H1 (cell line): ENCODE results near the gene CDH11. TPM values are rescaled to one million over a fixed set of nuclear protein-coding genes. Genes with fewer than 3 reads are reported as not detected.

Experiments used
- CTCF ChIA-PET: fragments of 300-600 bp; sonication (Branson Sonifier 250); formaldehyde crosslinking; loops from one replicate; lab custom pipeline; 2021; ENCODE audit not compliant: partially characterized antibody; lab: Charles Lee
- POLR2A ChIA-PET: fragments of 300-600 bp; sonication (Branson Sonifier 250); formaldehyde crosslinking; loops from one replicate; lab custom pipeline; 2021; ENCODE audit warnings: inconsistent platforms; ENCODE audit not compliant: partially characterized antibody; lab: Charles Lee
- DNase-seq, 2 experiments: peaks; one replicate each; pipeline versions ENCODE4 v3.0.0 to v3.0.0-alpha.2; 2010 to 2022; ENCODE audit warnings: low spot score in 2 of 2, low read depth in 1 of 2, mixed read lengths in 1 of 2
- FAIRE-seq: peaks from 2 replicates; lab custom pipeline; 2011; peaks lifted over from hg19 to GRCh38; lab: Jason Lieb, UNC
- H2AFZ ChIP-seq: 2 replicates; pipeline ENCODE4 v1.8.1; 2012; ENCODE audit warnings: low read length, inconsistent platforms
- H2AK5ac ChIP-seq: 2 replicates; pipeline ENCODE4 v1.6.1; 2013; ENCODE audit warnings: low read depth, low read length
- H2BK120ac ChIP-seq: replicated peaks from 2 replicates; pipeline ENCODE3; 2013; ENCODE audit warnings: low read depth, low read length, inconsistent platforms
- H2BK12ac ChIP-seq: 2 replicates; pipeline ENCODE4 v1.6.1; 2013; ENCODE audit warnings: low read depth, low read length
- H2BK15ac ChIP-seq: 2 replicates; pipeline ENCODE4 v1.6.1; 2013; ENCODE audit warnings: low read length
- H2BK20ac ChIP-seq: 2 replicates; pipeline ENCODE4 v1.6.1; 2013; ENCODE audit warnings: low read length
- H2BK5ac ChIP-seq: 2 replicates; pipeline ENCODE4 v1.6.1; 2013; ENCODE audit warnings: low read depth, low read length
- H3K14ac ChIP-seq: 2 replicates; pipeline ENCODE4 v1.6.1; 2013; ENCODE audit warnings: inconsistent platforms; ENCODE audit not compliant: insufficient read length
- H3K18ac ChIP-seq: 2 replicates; pipeline ENCODE4 v1.6.1; 2013; ENCODE audit warnings: low read length; ENCODE audit errors: extremely low read depth
- H3K23ac ChIP-seq: 2 replicates; pipeline ENCODE4 v1.6.1; 2013; ENCODE audit warnings: inconsistent platforms; ENCODE audit not compliant: insufficient read length
- H3K23me2 ChIP-seq: 2 replicates; pipeline ENCODE4 v1.6.1; 2013; ENCODE audit warnings: low read depth, low read length
- H3K27ac ChIP-seq: 2 replicates; pipeline ENCODE4 v1.6.1; 2011; ENCODE audit warnings: low read depth, low read length, inconsistent platforms
- H3K27me3 ChIP-seq, 4 experiments: replicated peaks in 1 of 4; 1 replicate in 1 of 4; 2 replicates in 3 of 4; pipeline versions ENCODE4 v1.6.1 to v1.8.1; 2011 to 2013; ENCODE audit warnings: low read length in 3 of 4, mild to moderate bottlenecking in 3 of 4, inconsistent platforms in 2 of 4, mixed read lengths in 2 of 4, moderate library complexity in 1 of 4; ENCODE audit not compliant: control insufficient read depth in 3 of 4, insufficient read depth in 3 of 4; ENCODE audit errors: extremely low read depth in 1 of 4
- H3K36me3 ChIP-seq, 4 experiments: 2 replicates each; pipeline versions ENCODE4 v1.6.1 to v1.8.1; 2011 to 2013; ENCODE audit warnings: mild to moderate bottlenecking in 4 of 4, low read length in 3 of 4, moderate library complexity in 2 of 4, control low read depth in 1 of 4, inconsistent platforms in 1 of 4; ENCODE audit not compliant: insufficient read depth in 4 of 4, control insufficient read depth in 2 of 4
- H3K4ac ChIP-seq: replicated peaks from 2 replicates; pipeline ENCODE3; 2013; ENCODE audit warnings: low read length, low read depth, mixed read lengths, inconsistent platforms; ENCODE audit not compliant: insufficient read length
- H3K4me1 ChIP-seq, 4 experiments: replicated peaks in 1 of 4; 1 replicate in 1 of 4; 2 replicates in 3 of 4; pipeline versions ENCODE4 v1.6.1 to v1.8.1; 2011 to 2013; ENCODE audit warnings: low read length in 3 of 4, inconsistent platforms in 2 of 4, mixed read lengths in 1 of 4; ENCODE audit not compliant: insufficient read depth in 4 of 4, control insufficient read depth in 3 of 4
- H3K4me2 ChIP-seq, 2 experiments: 2 replicates each; pipeline versions ENCODE4 v1.6.1 to v1.8.1; 2011 to 2013; ENCODE audit warnings: low read depth in 2 of 2, low read length in 2 of 2, control low read depth in 1 of 2, inconsistent platforms in 1 of 2, mild to moderate bottlenecking in 1 of 2; ENCODE audit not compliant: insufficient read depth in 1 of 2
- H3K4me3 ChIP-seq, 4 experiments: fragments of 200-600, 300-600 bp in 1 of 4; sonication (generic), shearing (Covaris generic), sonication (Bioruptor Twin) in 1 of 4; 2 replicates each; pipeline versions ENCODE4 v1.5.1 to v1.8.1; 2011 to 2016; ENCODE audit warnings: low read length in 4 of 4, low read depth in 3 of 4, control low read depth in 2 of 4, inconsistent platforms in 2 of 4, mild to moderate bottlenecking in 2 of 4, mixed read lengths in 1 of 4, moderate library complexity in 1 of 4; ENCODE audit not compliant: insufficient read depth in 2 of 4; ENCODE audit errors: extremely low read depth in 1 of 4
- H3K56ac ChIP-seq: replicated peaks from 2 replicates; pipeline ENCODE3; 2013; ENCODE audit warnings: low read depth, mild to moderate bottlenecking, mixed read lengths, low read length, inconsistent platforms; ENCODE audit not compliant: insufficient read length
- H3K79me1 ChIP-seq: 2 replicates; pipeline ENCODE4 v1.6.1; 2013; ENCODE audit warnings: low read depth, low read length, control low read depth
- H3K79me2 ChIP-seq, 2 experiments: 2 replicates each; pipeline versions ENCODE4 v1.6.1 to v1.8.1; 2012 to 2013; ENCODE audit warnings: low read length in 2 of 2, mild to moderate bottlenecking in 2 of 2, inconsistent platforms in 1 of 2; ENCODE audit not compliant: insufficient read depth in 2 of 2, control insufficient read depth in 1 of 2
- H3K9ac ChIP-seq, 4 experiments: replicated peaks in 1 of 4; 1 replicate in 1 of 4; 2 replicates in 3 of 4; pipeline versions ENCODE4 v1.6.1 to v1.8.1; 2011 to 2013; ENCODE audit warnings: low read depth in 3 of 4, low read length in 3 of 4, control low read depth in 2 of 4, mild to moderate bottlenecking in 2 of 4, moderate library complexity in 2 of 4, inconsistent platforms in 1 of 4; ENCODE audit errors: extremely low read depth in 1 of 4
- H3K9me3 ChIP-seq, 2 experiments: 2 replicates each; pipeline versions ENCODE4 v1.6.1 to v1.8.1; 2012 to 2013; ENCODE audit warnings: mild to moderate bottlenecking in 2 of 2, moderate library complexity in 2 of 2, control low read depth in 1 of 2, inconsistent platforms in 1 of 2, low read depth in 1 of 2, low read length in 1 of 2, mixed read lengths in 1 of 2; ENCODE audit not compliant: insufficient read depth in 2 of 2
- H4K20me1 ChIP-seq, 2 experiments: replicated peaks in 1 of 2; 2 replicates each; pipeline versions ENCODE3 to v1.8.1; 2011 to 2013; ENCODE audit warnings: inconsistent platforms in 2 of 2, low read length in 2 of 2, mild to moderate bottlenecking in 1 of 2; ENCODE audit not compliant: insufficient read depth in 2 of 2, control insufficient read depth in 1 of 2
- H4K5ac ChIP-seq: 2 replicates; pipeline ENCODE4 v1.6.1; 2013; ENCODE audit warnings: low read length, low read depth, mixed read lengths, inconsistent platforms; ENCODE audit not compliant: insufficient read length
- H4K8ac ChIP-seq: 2 replicates; pipeline ENCODE4 v1.8.0; 2013; ENCODE audit warnings: mild to moderate bottlenecking, moderate library complexity, low read length, inconsistent platforms; ENCODE audit not compliant: insufficient read depth; ENCODE audit errors: extremely low read depth
- H4K91ac ChIP-seq: replicated peaks from 2 replicates; pipeline ENCODE3; 2013; ENCODE audit warnings: low read length, mixed read lengths, inconsistent platforms; ENCODE audit not compliant: insufficient read length
- CBX5 ChIP-seq: fragments of 300-800, 300-1000 bp; sonication (generic); IDR thresholded peaks from 2 replicates; pipeline ENCODE4 v1.7.1; 2016; ENCODE audit warnings: antibody characterized with exemption, low read length, low read depth
- CBX8 ChIP-seq: fragments of 300-800, 300-1000 bp; sonication (generic); IDR thresholded peaks from 2 replicates; pipeline ENCODE4 v1.7.1; 2016; ENCODE audit warnings: low read depth, low read length, borderline replicate concordance
- EP300 ChIP-seq, 2 experiments: IDR thresholded peaks; 1 replicate in 1 of 2; 2 replicates in 1 of 2; pipeline ENCODE4 v1.6.1; 2011 to 2012; ENCODE audit warnings: low read depth in 2 of 2, low read length in 2 of 2, mild to moderate bottlenecking in 2 of 2, borderline replicate concordance in 1 of 2, inconsistent platforms in 1 of 2, moderate library complexity in 1 of 2
- FOSL1 ChIP-seq: IDR thresholded peaks from 2 replicates; pipeline ENCODE4 v1.6.1; 2011; ENCODE audit warnings: mild to moderate bottlenecking, low read depth, low read length, moderate library complexity; ENCODE audit not compliant: insufficient read depth
- GABPA ChIP-seq: IDR thresholded peaks from 2 replicates; pipeline ENCODE4 v1.6.1; 2011; ENCODE audit warnings: mild to moderate bottlenecking, low read length, moderate library complexity, borderline replicate concordance; ENCODE audit not compliant: insufficient read depth
- GTF2F1 ChIP-seq: IDR thresholded peaks from 2 replicates; pipeline ENCODE4 v1.6.1; 2012; ENCODE audit warnings: low read depth, low read length, improper control_type of control experiment, borderline replicate concordance
- KDM1A ChIP-seq: fragments of 200-600, 300-600 bp; sonication (generic); IDR thresholded peaks from 2 replicates; pipeline ENCODE4 v1.7.1; 2016; ENCODE audit warnings: mild to moderate bottlenecking, low read length, borderline replicate concordance
- POLR2A ChIP-seq, 2 experiments: IDR thresholded peaks; 1 replicate in 1 of 2; 2 replicates in 1 of 2; pipeline ENCODE4 v1.6.1; 2011; ENCODE audit warnings: low read depth in 2 of 2, low read length in 2 of 2, mild to moderate bottlenecking in 2 of 2; ENCODE audit errors: control extremely low read depth in 1 of 2
- POLR2AphosphoS5 ChIP-seq: IDR thresholded peaks from 2 replicates; pipeline ENCODE4 v1.6.1; 2011; ENCODE audit warnings: low read depth, low read length
- POU5F1 ChIP-seq: IDR thresholded peaks from 2 replicates; pipeline ENCODE4 v1.6.1; 2011; ENCODE audit warnings: low read depth, mild to moderate bottlenecking, low read length, moderate library complexity
- RFX5 ChIP-seq: IDR thresholded peaks from 2 replicates; pipeline ENCODE4 v1.6.1; 2011; ENCODE audit warnings: low read depth, low read length, improper control_type of control experiment, borderline replicate concordance
- SIX5 ChIP-seq: IDR thresholded peaks from 2 replicates; pipeline ENCODE4 v1.6.1; 2011; ENCODE audit warnings: mild to moderate bottlenecking, low read depth, low read length
- SRF ChIP-seq: IDR thresholded peaks from 2 replicates; pipeline ENCODE4 v1.6.1; 2011; ENCODE audit warnings: mild to moderate bottlenecking, low read depth, low read length, moderate library complexity
- TAF7 ChIP-seq: optimal IDR thresholded peaks from 2 replicates; pipeline ENCODE3; 2011; ENCODE audit warnings: low read depth, mild to moderate bottlenecking, inconsistent platforms, low read length, moderate library complexity, borderline replicate concordance
- TBP ChIP-seq: IDR thresholded peaks from 2 replicates; pipeline ENCODE4 v1.6.1; 2011; ENCODE audit warnings: low read depth, low read length, improper control_type of control experiment
- TEAD4 ChIP-seq: IDR thresholded peaks from 2 replicates; pipeline ENCODE4 v1.6.1; 2012; ENCODE audit warnings: low read depth, low read length, inconsistent platforms, mixed read lengths
- polyA plus RNA-seq, 7 experiments: library from polyadenylated mRNA; depleted of rRNA in 3 of 7; stranded (reverse) in 5 of 7; unstranded in 2 of 7; fragments of >200 nt in 5 of 7; fragments of 200-250 nt in 2 of 7; gene quantifications; 1 replicate in 5 of 7; 2 replicates in 1 of 7; 4 replicates in 1 of 7; pipeline versions ENCODE4 v1.2.1 to v1.2.3, GENCODE V29; 2011 to 2013; ENCODE audit warnings: missing spikeins in 2 of 7, mixed read lengths in 2 of 7
- total RNA-seq: library from RNA; stranded (reverse); fragmentation: NEBNext Ultra II Directional; extraction: Animal tissue kit (Norgen Biotek cat#: 25700); gene quantifications from 2 replicates; pipeline ENCODE4 v1.2.1, GENCODE V29; 2021
- TF ChIP-seq, protein P1 (sequence below): IDR thresholded peaks from 2 replicates; pipeline ENCODE4 v1.6.1; 2012; ENCODE audit warnings: inconsistent platforms

The CDH11 gene
- total and polyA plus RNA-seq, 2 of the 8 experiments (the other 6 are each of a cell fraction or from before 2014, with no cell fraction given), result 3.3 to 8.4 TPM

DNA sequence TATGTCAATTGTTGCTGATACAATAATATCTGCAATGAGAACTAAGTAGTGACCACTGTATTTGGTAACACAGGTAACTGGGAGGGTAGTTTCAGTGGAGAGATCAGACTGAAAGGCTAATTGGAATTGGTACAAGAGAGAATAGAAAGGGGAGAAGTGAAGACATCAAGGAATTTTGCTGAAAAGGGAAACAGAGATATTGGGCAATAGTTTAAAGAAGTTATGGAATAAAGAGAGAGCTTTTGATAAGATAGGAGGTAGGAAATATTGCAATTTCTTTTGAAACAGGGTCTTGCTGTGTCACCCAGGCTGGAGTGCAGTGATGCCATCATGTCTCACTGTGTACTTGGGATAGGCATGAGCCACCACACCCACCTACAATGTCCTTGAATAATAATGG, 26.9 kb upstream of the CDH11 start:
- no peak for DNase-seq
- Histone ChIP-seq H4K91ac (no peak overlapping the region), H4K5ac (no peak overlapping the region), H2BK5ac (no peak overlapping the region), H3K27me3 (no peaks in the 10 kb centered on the region), H3K4me3 (no peak overlapping the region), H2BK12ac (no peak overlapping the region), H3K23me2 (no peaks in the 10 kb centered on the region), H2BK120ac (no peak overlapping the region), H2AK5ac (no peak overlapping the region), H4K20me1 (no peaks in the 10 kb centered on the region), H2BK15ac (no peak overlapping the region), H3K27ac (no peak overlapping the region), H3K9me3 (no peaks in the 10 kb centered on the region), H3K4me2 (no peak overlapping the region), H3K4me1 (no peaks in the 10 kb centered on the region), H3K23ac (no peak overlapping the region), H3K18ac (no peak overlapping the region), H3K79me1 (no peaks in the 10 kb centered on the region), H2AFZ (no peak overlapping the region), H2BK20ac (no peak overlapping the region), H3K36me3 (no peaks in the 10 kb centered on the region), H4K8ac (no peak overlapping the region), H3K9ac (no peak overlapping the region), H3K56ac (no peak overlapping the region), H3K79me2 (no peaks in the 10 kb centered on the region), H3K4ac (no peak overlapping the region), H3K14ac (no peak overlapping the region)
- POLR2A ChIA-PET, result no interaction called here
- CTCF ChIA-PET, result interaction anchor here (1.1 kb wide), 1 partner anchor 323 kb away, joined by 3 read pairs; no protein-coding TSS in a partner anchor
- no peak for FAIRE-seq
- TF ChIP-seq FOSL1 (no peak), POLR2AphosphoS5 (no peak), SRF (no peak), TEAD4 (no peak), CBX8 (no peak), KDM1A (no peak), POLR2A (IDR thresholded peaks at IDR 0.05; ENCODE audit: control extremely low read depth in 1 of 2, low read depth in 2 of 2, low read length in 2 of 2) (no peak), EP300 (IDR thresholded peaks at IDR 0.05; ENCODE audit: borderline replicate concordance in 1 of 2, low read depth in 2 of 2, low read length in 2 of 2) (no peak), TBP (no peak), GABPA (no peak), CBX5 (no peak), TAF7 (no peak), SIX5 (no peak), POU5F1 (no peak), GTF2F1 (no peak), RFX5 (no peak)
- TF ChIP-seq, protein P1, sequence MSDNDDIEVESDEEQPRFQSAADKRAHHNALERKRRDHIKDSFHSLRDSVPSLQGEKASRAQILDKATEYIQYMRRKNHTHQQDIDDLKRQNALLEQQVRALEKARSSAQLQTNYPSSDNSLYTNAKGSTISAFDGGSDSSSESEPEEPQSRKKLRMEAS, result no peak
